ENCODE measurements around the gene SYNDIG1.

DNA sequence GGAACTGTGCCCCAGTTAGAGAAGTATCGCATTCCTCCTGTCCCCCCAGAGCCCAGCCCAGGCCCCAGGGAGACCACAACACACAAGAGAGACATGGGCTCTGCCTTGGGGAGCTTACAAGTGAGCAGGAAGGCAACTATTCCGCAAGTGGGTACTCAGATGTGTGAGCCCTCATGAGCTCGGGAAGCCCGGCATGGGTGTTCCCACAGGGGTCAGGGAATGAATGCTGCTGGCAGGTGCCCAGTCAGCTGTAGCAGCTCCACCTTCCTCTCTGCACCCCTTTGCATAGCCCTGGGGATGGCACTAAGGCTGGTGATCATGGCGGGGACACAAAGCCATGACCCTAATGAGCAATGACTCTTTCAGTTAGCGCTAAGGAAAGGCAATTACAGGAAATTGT is 194.1 kb downstream of the SYNDIG1 start:
- TF ChIP-seq, protein P1, sequence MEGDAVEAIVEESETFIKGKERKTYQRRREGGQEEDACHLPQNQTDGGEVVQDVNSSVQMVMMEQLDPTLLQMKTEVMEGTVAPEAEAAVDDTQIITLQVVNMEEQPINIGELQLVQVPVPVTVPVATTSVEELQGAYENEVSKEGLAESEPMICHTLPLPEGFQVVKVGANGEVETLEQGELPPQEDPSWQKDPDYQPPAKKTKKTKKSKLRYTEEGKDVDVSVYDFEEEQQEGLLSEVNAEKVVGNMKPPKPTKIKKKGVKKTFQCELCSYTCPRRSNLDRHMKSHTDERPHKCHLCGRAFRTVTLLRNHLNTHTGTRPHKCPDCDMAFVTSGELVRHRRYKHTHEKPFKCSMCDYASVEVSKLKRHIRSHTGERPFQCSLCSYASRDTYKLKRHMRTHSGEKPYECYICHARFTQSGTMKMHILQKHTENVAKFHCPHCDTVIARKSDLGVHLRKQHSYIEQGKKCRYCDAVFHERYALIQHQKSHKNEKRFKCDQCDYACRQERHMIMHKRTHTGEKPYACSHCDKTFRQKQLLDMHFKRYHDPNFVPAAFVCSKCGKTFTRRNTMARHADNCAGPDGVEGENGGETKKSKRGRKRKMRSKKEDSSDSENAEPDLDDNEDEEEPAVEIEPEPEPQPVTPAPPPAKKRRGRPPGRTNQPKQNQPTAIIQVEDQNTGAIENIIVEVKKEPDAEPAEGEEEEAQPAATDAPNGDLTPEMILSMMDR (IDR thresholded peaks at IDR 0.05) = no peak
- no peak for TF ChIP-seq POLR2A (IDR thresholded peaks at IDR 0.05)

All from body of pancreas (tissue), 4 donors.